Natural killer cell (primary cell): ENCODE results near the gene SNRPB2. TPM values are rescaled to one million over a fixed set of nuclear protein-coding genes. Genes with fewer than 3 reads are reported as not detected.

Experiments used
- ATAC-seq, 3 donors: fragments of 150-1000 bp in 2 of 3; fragments of 200-7000 bp in 1 of 3; cut with Tn5 transposase; 1 replicate in 1 of 3; 2 replicates in 2 of 3; pipeline ENCODE4 v1.10.0; 2021; ENCODE audit warnings: mild to moderate bottlenecking in 2 of 3, moderate library complexity in 2 of 3
- DNase-seq, 2 donors: peaks; one replicate each; pipeline versions ENCODE4 v3.0.0 to v3.0.0-alpha.2; 2013 to 2021; ENCODE audit warnings: mixed read lengths in 1 of 2
- H3K27ac ChIP-seq: one replicate; pipeline ENCODE4 v1.5.1; 2013; ENCODE audit warnings: mild to moderate bottlenecking, low read length
- H3K27me3 ChIP-seq: one replicate; pipeline ENCODE4 v1.6.1; 2013; ENCODE audit warnings: low read length; ENCODE audit not compliant: control insufficient read depth, insufficient read depth
- H3K36me3 ChIP-seq: one replicate; pipeline ENCODE4 v1.6.1; 2013; ENCODE audit warnings: low read length; ENCODE audit not compliant: control insufficient read depth, insufficient read depth
- H3K4me1 ChIP-seq: one replicate; pipeline ENCODE4 v1.6.1; 2013; ENCODE audit warnings: low read length; ENCODE audit not compliant: control insufficient read depth, insufficient read depth
- H3K4me3 ChIP-seq: one replicate; pipeline ENCODE4 v1.5.1; 2013; ENCODE audit warnings: low read length
- H3K9me3 ChIP-seq: one replicate; pipeline ENCODE4 v1.6.1; 2013; ENCODE audit warnings: low read length; ENCODE audit not compliant: control insufficient read depth, insufficient read depth
- H3K27ac Mint-ChIP-seq, 2 donors: one replicate each; pipeline ENCODE4 v1.8.0; 2022; ENCODE audit warnings: mild to moderate bottlenecking in 2 of 2, mixed read lengths in 2 of 2, moderate library complexity in 1 of 2
- H3K27me3 Mint-ChIP-seq, 2 donors: one replicate each; pipeline ENCODE4 v1.8.0; 2022; ENCODE audit warnings: low read depth in 2 of 2, mixed read lengths in 2 of 2
- H3K36me3 Mint-ChIP-seq: one replicate; pipeline ENCODE4 v1.8.0; 2022; ENCODE audit warnings: mixed read lengths
- H3K4me1 Mint-ChIP-seq, 2 donors: one replicate each; pipeline ENCODE4 v1.8.0; 2022; ENCODE audit warnings: mixed read lengths in 2 of 2
- H3K4me3 Mint-ChIP-seq: one replicate; pipeline ENCODE4 v1.8.0; 2022; ENCODE audit warnings: mild to moderate bottlenecking, moderate library complexity, mixed read lengths
- H3K9me3 Mint-ChIP-seq, 2 donors: one replicate each; pipeline ENCODE4 v1.8.0; 2022; ENCODE audit warnings: mixed read lengths in 2 of 2
- WGBS: methylation state at CpG from one replicate; pipeline ENCODE4 v1.1.7; 2013; ENCODE audit warnings: missing lambda C conversion rate; ENCODE audit not compliant: insufficient coverage; 5-methylcytosine and 5-hydroxymethylcytosine counted together
- intact Hi-C: fragments of 100-400 bp; cut with micrococcal nuclease; formaldehyde crosslinking; loops from one replicate; pipeline ENCODE4 v1.14.2; 2022
- total RNA-seq, 4 donors: library from RNA; stranded (reverse); fragments of 120-200 nt in 1 of 4; gene quantifications; one replicate each; pipeline versions ENCODE4 v1.2.3 to v1.2.4, GENCODE V29; 2013 to 2022
- TF ChIP-seq, protein P1 (sequence below): fragments of 200-600 bp; IDR thresholded peaks from one replicate; pipeline ENCODE4 v1.8.0; 2022; ENCODE audit warnings: antibody characterized with exemption

Gene SNRPB2
- total RNA-seq, 3 donors from 2014 or later (not counting 1 experiment from before 2014, with no cell fraction given): 39.4 to 43.0 (median 40.5) TPM

- Mint-ChIP-seq H3K4me1 (no peaks in the 10 kb centered on the region), H3K27ac (no peak overlapping the region), H3K9me3 (no peaks in the 10 kb centered on the region), H3K27me3 (peaks cover 30 to 48% of the 10 kb centered on the region in 2 donors), H3K36me3 (no peaks in the 10 kb centered on the region), H3K4me3 (no peak overlapping the region)
- Histone ChIP-seq H3K27ac (no peak overlapping the region), H3K36me3 (no peaks in the 10 kb centered on the region), H3K4me1 (no peaks in the 10 kb centered on the region), H3K27me3 (peaks cover 3% of the 10 kb centered on the region), H3K9me3 (no peaks in the 10 kb centered on the region), H3K4me3 (no peak overlapping the region)
- TF ChIP-seq, protein P1, sequence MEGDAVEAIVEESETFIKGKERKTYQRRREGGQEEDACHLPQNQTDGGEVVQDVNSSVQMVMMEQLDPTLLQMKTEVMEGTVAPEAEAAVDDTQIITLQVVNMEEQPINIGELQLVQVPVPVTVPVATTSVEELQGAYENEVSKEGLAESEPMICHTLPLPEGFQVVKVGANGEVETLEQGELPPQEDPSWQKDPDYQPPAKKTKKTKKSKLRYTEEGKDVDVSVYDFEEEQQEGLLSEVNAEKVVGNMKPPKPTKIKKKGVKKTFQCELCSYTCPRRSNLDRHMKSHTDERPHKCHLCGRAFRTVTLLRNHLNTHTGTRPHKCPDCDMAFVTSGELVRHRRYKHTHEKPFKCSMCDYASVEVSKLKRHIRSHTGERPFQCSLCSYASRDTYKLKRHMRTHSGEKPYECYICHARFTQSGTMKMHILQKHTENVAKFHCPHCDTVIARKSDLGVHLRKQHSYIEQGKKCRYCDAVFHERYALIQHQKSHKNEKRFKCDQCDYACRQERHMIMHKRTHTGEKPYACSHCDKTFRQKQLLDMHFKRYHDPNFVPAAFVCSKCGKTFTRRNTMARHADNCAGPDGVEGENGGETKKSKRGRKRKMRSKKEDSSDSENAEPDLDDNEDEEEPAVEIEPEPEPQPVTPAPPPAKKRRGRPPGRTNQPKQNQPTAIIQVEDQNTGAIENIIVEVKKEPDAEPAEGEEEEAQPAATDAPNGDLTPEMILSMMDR: no peak
- DNase-seq (no peak), ATAC-seq (no peak)
- WGBS: no CpG with 5 or more reads among the region's 1 CpG
- intact Hi-C loops: no loop called here
Measured at GRCh38 chr20:16752082-16752481, 22.3 kb downstream of the SNRPB2 start.

DNA sequence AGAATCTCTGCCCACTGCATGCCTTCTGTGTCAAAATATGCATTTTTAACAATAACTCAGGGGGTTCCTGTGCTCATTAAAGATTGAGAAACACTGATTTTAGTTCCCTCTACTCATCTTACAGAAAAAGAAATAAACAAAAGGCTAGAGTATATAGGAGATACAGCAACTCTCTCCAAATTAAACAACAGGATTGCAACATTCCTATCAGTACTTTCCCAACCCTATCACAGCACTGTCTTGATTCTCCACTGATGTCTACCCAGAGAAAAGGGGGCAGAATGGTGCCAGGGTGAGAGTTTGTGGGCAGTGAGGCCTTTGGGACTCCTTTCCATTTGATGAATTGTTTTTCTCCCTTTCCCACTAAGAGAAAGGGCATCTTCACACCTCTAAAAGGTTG lies 23.1 kb downstream of the SNRPB2 start:
- no peak for DNase-seq

GRCh38 chr20:16758454-16759180 lies 28.8 kb downstream of the SNRPB2 start:
- no peak for DNase-seq
- Histone ChIP-seq H3K27ac (no peak overlapping the region), H3K4me3 (no peak overlapping the region), H3K9me3 (no peaks in the 10 kb centered on the region), H3K27me3 (no peaks in the 10 kb centered on the region), H3K36me3 (no peaks in the 10 kb centered on the region), H3K4me1 (no peaks in the 10 kb centered on the region)
- H3K36me3 Mint-ChIP-seq: no peaks in the 10 kb centered on the region
- 55% methylated on average over 2 of the region's 2 CpGs for WGBS
- TF ChIP-seq, protein P1: no peak
- H3K4me1 Mint-ChIP-seq: no peaks in the 10 kb centered on the region
- H3K4me3 Mint-ChIP-seq: no peak overlapping the region
- peaks cover 22 to 42% of the 10 kb centered on the region in 2 donors for H3K27me3 Mint-ChIP-seq
- H3K9me3 Mint-ChIP-seq: no peaks in the 10 kb centered on the region
- ATAC-seq: no peak
- intact Hi-C loops: no loop called here
- no peak overlapping the region for H3K27ac Mint-ChIP-seq

More for the DNA sequence above, 23.1 kb downstream of the SNRPB2 start:
- H3K27me3 ChIP-seq: peaks cover 3% of the 10 kb centered on the region
- H3K9me3 Mint-ChIP-seq: no peaks in the 10 kb centered on the region
- peaks cover 28 to 55% of the 10 kb centered on the region in 2 donors for H3K27me3 Mint-ChIP-seq
- no peaks in the 10 kb centered on the region for H3K36me3 ChIP-seq
- H3K4me1 ChIP-seq: no peaks in the 10 kb centered on the region
- ATAC-seq: no peak
- H3K4me3 Mint-ChIP-seq: no peak overlapping the region
- TF ChIP-seq, protein P1: no peak
- H3K36me3 Mint-ChIP-seq: no peaks in the 10 kb centered on the region
- H3K27ac Mint-ChIP-seq: no peak overlapping the region
- no peak overlapping the region for H3K4me3 ChIP-seq
- H3K9me3 ChIP-seq: no peaks in the 10 kb centered on the region
- no peak overlapping the region for H3K27ac ChIP-seq
- H3K4me1 Mint-ChIP-seq: no peaks in the 10 kb centered on the region
- intact Hi-C loops: no loop called here

DNA sequence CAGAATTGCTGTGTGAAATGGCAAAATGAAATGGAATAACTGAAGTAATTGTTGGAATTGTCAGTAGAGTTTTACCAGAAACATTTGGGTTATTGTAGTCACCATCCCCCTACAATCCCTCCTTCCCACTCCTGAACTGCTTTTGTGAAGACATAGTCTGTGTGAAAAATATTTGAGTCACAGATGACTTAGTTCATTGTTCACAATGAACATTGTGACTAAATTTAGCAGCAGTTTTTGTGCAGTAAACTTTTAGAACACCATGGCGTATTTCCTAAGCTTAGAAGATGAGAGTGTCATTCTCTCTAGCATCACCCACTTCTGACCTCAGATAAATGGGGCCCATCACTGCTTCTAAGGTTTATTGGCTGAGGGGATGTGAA lies 29.3 kb downstream of the SNRPB2 start:
- Histone ChIP-seq H3K36me3 (no peaks in the 10 kb centered on the region), H3K4me1 (no peaks in the 10 kb centered on the region), H3K27me3 (no peaks in the 10 kb centered on the region), H3K4me3 (no peak overlapping the region), H3K9me3 (no peaks in the 10 kb centered on the region), H3K27ac (no peak overlapping the region)
- DNase-seq: no peak
- TF ChIP-seq, protein P1: no peak
- H3K4me1 Mint-ChIP-seq: no peaks in the 10 kb centered on the region
- peaks cover 22 to 42% of the 10 kb centered on the region in 2 donors for H3K27me3 Mint-ChIP-seq
- H3K9me3 Mint-ChIP-seq: no peaks in the 10 kb centered on the region
- no peaks in the 10 kb centered on the region for H3K36me3 Mint-ChIP-seq
- H3K27ac Mint-ChIP-seq: no peak overlapping the region
- ATAC-seq: no peak
- no peak overlapping the region for H3K4me3 Mint-ChIP-seq
- WGBS: 88% methylated on average over 1 of the region's 1 CpG
- intact Hi-C loops: no loop called here
